GM21619 (cell line): ENCODE results near the gene PCDH11Y.
"Not testable (repeated sequence)": the region's sequence is repeated elsewhere in the genome, so short reads cannot be mapped to it uniquely, and the experiment has no call there.

Experiments
- ATAC-seq: cut with Tn5 transposase; IDR thresholded peaks from one replicate; pipeline ENCODE4 v1.9.1; 2021; ENCODE audit not compliant: unreplicated experiment

The PCDH11Y gene

GRCh38 chrY:5000057-5000456, at the start of gene PCDH11Y:
TSS of gene PCDH11Y (plus strand) at chrY:5000296. CDS start at chrY:5057100, 56,804 bp downstream.
- not testable (repeated sequence) for ATAC-seq

- ATAC-seq: not testable (repeated sequence)
Measured at GRCh38 chrY:4967894-4968293, 32.2 kb upstream of the PCDH11Y start.

- peak; percentile 100 for ATAC-seq
Measured at GRCh38 chrY:4991743-4992400, 8.2 kb upstream of the PCDH11Y start.

- not testable (repeated sequence) for ATAC-seq
Measured at GRCh38 chrY:4994892-4995291, 5.2 kb upstream of the PCDH11Y start.

- not testable (repeated sequence) for ATAC-seq
Measured at GRCh38 chrY:5002476-5003184, 2.5 kb downstream of the PCDH11Y start.

GRCh38 chrY:5038972-5039523, 39.0 kb downstream of the PCDH11Y start:
- ATAC-seq: not testable (repeated sequence)

GRCh38 chrY:5083017-5083416, 82.9 kb downstream of the PCDH11Y start:
- ATAC-seq: not testable (repeated sequence)

GRCh38 chrY:5182998-5183397, 182.9 kb downstream of the PCDH11Y start:
- not testable (repeated sequence) for ATAC-seq

- not testable (repeated sequence) for ATAC-seq
Measured at GRCh38 chrY:5215116-5215515, 215.0 kb downstream of the PCDH11Y start.

GRCh38 chrY:5324931-5325330, 324.8 kb downstream of the PCDH11Y start:
- ATAC-seq: not testable (repeated sequence)

- not testable (repeated sequence) for ATAC-seq
Measured at GRCh38 chrY:5342220-5342619, 342.1 kb downstream of the PCDH11Y start.

GRCh38 chrY:5543705-5544104, 543.6 kb downstream of the PCDH11Y start:
- not testable (repeated sequence) for ATAC-seq

- not testable (repeated sequence) for ATAC-seq
Measured at GRCh38 chrY:5638589-5638988, 638.5 kb downstream of the PCDH11Y start.

- not testable (repeated sequence) for ATAC-seq
Measured at GRCh38 chrY:5679265-5679664, 679.2 kb downstream of the PCDH11Y start.

GRCh38 chrY:5708727-5709126, 708.6 kb downstream of the PCDH11Y start:
- not testable (repeated sequence) for ATAC-seq

GRCh38 chrY:5709788-5710381, 709.8 kb downstream of the PCDH11Y start:
- not testable (repeated sequence) for ATAC-seq

- ATAC-seq: not testable (repeated sequence)
Measured at GRCh38 chrY:5761403-5761802, 761.3 kb downstream of the PCDH11Y start.

GRCh38 chrY:5776485-5776884, 776.4 kb downstream of the PCDH11Y start:
- not testable (repeated sequence) for ATAC-seq
